ENCODE measurements around the gene MEST.
"Not testable (repeated sequence)": the region's sequence is repeated elsewhere in the genome, so short reads cannot be mapped to it uniquely, and the experiment has no call there.

The MEST gene

GRCh38 chr7:130486114-130486953, 5.6 kb upstream of the MEST start:
- DNase-seq: peak; percentile 33

- no peak for DNase-seq
Observed at GRCh38 chr7:130486954-130487436, 4.9 kb upstream of the MEST start.

- DNase-seq: no peak
Observed at GRCh38 chr7:130488392-130489139, 3.3 kb upstream of the MEST start.

- DNase-seq: no peak
Observed at GRCh38 chr7:130489140-130489983, 2.5 kb upstream of the MEST start.

GRCh38 chr7:130490311-130490791, 1.5 kb upstream of the MEST start:
- DNase-seq: no peak

GRCh38 chr7:130490888-130491804, 739 bp upstream of the MEST start:
- DNase-seq: no peak

GRCh38 chr7:130492523-130493274, 814 bp downstream of the MEST start:
- no peak for DNase-seq

GRCh38 chr7:130493275-130493873, 1.5 kb downstream of the MEST start:
- no peak for DNase-seq

GRCh38 chr7:130494431-130494858, 2.6 kb downstream of the MEST start:
- no peak for DNase-seq

GRCh38 chr7:130500463-130500862, 8.6 kb downstream of the MEST start:
- no peak for DNase-seq

GRCh38 chr7:130500910-130501309, 9.0 kb downstream of the MEST start:
- DNase-seq: no peak

- no peak for DNase-seq
Observed at GRCh38 chr7:130505753-130506152, 13.9 kb downstream of the MEST start.

GRCh38 chr7:130506358-130506757, 14.5 kb downstream of the MEST start:
- no peak for DNase-seq

- DNase-seq: not testable (repeated sequence)
Observed at GRCh38 chr7:130512038-130512437, 20.2 kb downstream of the MEST start.

GRCh38 chr7:130513447-130513846, 21.6 kb downstream of the MEST start:
- no peak for DNase-seq

GRCh38 chr7:130515315-130516040, 23.6 kb downstream of the MEST start:
- no peak for DNase-seq

- no peak for DNase-seq
Observed at GRCh38 chr7:130521258-130521951, 29.5 kb downstream of the MEST start.

GRCh38 chr7:130523519-130524125, 31.7 kb downstream of the MEST start:
- not testable (repeated sequence) for DNase-seq

- no peak for DNase-seq
Observed at GRCh38 chr7:130524628-130525027, 32.7 kb downstream of the MEST start.

Measured in activated T-cell treated with anti-CD3 and anti-CD28 coated beads for 4 hours (primary cell).